Testis (tissue), 3 donors: Measurements from ENCODE around the gene ANAPC4. TPM values are rescaled to one million over a fixed set of nuclear protein-coding genes. Genes with fewer than 3 reads are reported as not detected.

Experiments
- DNase-seq: peaks from one replicate; pipeline ENCODE4 v3.0.0-alpha.2; 2019
- H3K27ac ChIP-seq, 2 donors: fragments of 200-600 bp; sonication (generic); one replicate each; pipeline ENCODE4 v1.5.1; 2019
- H3K27me3 ChIP-seq: fragments of 200-600 bp; sonication (generic); one replicate; pipeline ENCODE4 v1.5.1; 2019
- H3K36me3 ChIP-seq: fragments of 200-600 bp; sonication (generic); one replicate; pipeline ENCODE4 v1.5.1; 2017; ENCODE audit warnings: low read depth; ENCODE audit errors: missing control alignments
- H3K4me1 ChIP-seq: fragments of 200-600 bp; sonication (generic); one replicate; pipeline ENCODE4 v1.5.1; 2019
- H3K4me3 ChIP-seq, 2 donors: fragments of 200-600 bp; sonication (generic); one replicate each; pipeline ENCODE4 v1.5.1; 2017 to 2019
- H3K9me3 ChIP-seq: fragments of 200-600 bp; sonication (generic); one replicate; pipeline ENCODE4 v1.5.1; 2017
- POLR2A ChIP-seq: fragments of 450-650 bp; IDR thresholded peaks from one replicate; pipeline ENCODE4 v1.6.1; 2017; ENCODE audit warnings: antibody characterized with exemption, mild to moderate bottlenecking, moderate library complexity
- WGBS, 2 donors: methylation state at CpG; one replicate each; pipeline ENCODE4 v1.1.5; 2018; 5-methylcytosine and 5-hydroxymethylcytosine counted together
- intact Hi-C: fragments of 100-400 bp; cut with DNase I; formaldehyde crosslinking; loops from one replicate; pipeline ENCODE4 v1.15.1; 2023; ENCODE audit warnings: low total_unique reads
- polyA plus RNA-seq: library from polyadenylated mRNA; stranded (reverse); fragments of 350-450 nt; fragmentation: Illumina TruSeq; extraction: RNeasy Lipid Tissue Mini Kit (QIAGEN cat#74804); gene quantifications from one replicate; pipeline ENCODE4 v1.2.3, GENCODE V29; 2014; ENCODE audit warnings: low read depth, low replicate concordance; ENCODE audit not compliant: insufficient read depth
- total RNA-seq, 2 donors: library from RNA; depleted of rRNA; stranded (reverse); fragments of >200 nt; gene quantifications; one replicate each; pipeline ENCODE4 v1.2.3, GENCODE V29; 2016
- TF ChIP-seq, protein P1 (sequence below), 3 experiments: fragments of 450-650 bp in 2 of 3; fragments of 200-600 bp in 1 of 3; sonication (generic) in 1 of 3; IDR thresholded peaks; one replicate each; pipeline ENCODE4 v1.5.1; 2016 to 2019; ENCODE audit warnings: antibody characterized with exemption in 3 of 3, mild to moderate bottlenecking in 2 of 3, moderate library complexity in 1 of 3

The ANAPC4 gene
- total and polyA plus RNA-seq, 3 donors from 2014 or later = 16.1 to 43.5 (median 35.3) TPM

DNA sequence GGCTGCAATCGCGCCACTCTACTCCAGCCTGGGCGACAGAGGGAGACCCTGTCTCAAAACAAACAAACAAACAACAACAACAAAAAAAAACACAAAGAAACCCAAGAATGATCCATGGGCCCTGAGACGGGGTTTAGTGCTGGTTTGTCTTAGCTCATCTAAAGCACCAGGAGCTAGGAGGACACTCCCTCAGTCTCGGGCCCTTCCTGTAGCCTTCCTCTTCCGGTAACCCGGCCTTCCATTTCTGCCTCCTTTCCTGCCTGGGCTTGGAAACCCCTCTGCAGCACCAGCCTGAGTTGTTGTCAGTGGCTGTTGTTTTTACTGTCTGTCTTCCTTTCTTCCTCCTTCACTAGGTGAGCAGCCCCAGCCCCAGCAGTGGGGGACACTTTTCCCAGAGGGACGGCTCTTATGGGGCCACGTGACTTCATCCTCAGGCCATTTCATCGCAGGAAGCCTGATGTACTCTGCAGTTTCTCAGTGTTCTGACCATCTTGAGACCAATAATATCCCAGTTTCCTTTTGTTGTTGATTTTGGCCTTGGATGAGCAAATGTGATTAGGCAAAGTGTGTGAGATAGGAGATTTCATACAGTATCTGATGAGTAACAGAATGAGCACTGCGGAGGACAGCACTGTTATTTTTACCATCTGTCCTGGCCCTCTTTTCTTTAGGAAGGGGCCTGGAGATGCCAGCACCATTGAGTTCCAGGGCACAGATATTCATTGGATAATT is 90.1 kb downstream of the ANAPC4 start:
- intact Hi-C loops = no loop called here
- no peak overlapping the region for H3K4me3 ChIP-seq
- no peak for DNase-seq
- no peak overlapping the region for H3K27ac ChIP-seq
- no peaks in the 10 kb centered on the region for H3K27me3 ChIP-seq
- no peaks in the 10 kb centered on the region for H3K9me3 ChIP-seq
- no peaks in the 10 kb centered on the region for H3K4me1 ChIP-seq
- no peak for TF ChIP-seq POLR2A
- TF ChIP-seq, protein P1, sequence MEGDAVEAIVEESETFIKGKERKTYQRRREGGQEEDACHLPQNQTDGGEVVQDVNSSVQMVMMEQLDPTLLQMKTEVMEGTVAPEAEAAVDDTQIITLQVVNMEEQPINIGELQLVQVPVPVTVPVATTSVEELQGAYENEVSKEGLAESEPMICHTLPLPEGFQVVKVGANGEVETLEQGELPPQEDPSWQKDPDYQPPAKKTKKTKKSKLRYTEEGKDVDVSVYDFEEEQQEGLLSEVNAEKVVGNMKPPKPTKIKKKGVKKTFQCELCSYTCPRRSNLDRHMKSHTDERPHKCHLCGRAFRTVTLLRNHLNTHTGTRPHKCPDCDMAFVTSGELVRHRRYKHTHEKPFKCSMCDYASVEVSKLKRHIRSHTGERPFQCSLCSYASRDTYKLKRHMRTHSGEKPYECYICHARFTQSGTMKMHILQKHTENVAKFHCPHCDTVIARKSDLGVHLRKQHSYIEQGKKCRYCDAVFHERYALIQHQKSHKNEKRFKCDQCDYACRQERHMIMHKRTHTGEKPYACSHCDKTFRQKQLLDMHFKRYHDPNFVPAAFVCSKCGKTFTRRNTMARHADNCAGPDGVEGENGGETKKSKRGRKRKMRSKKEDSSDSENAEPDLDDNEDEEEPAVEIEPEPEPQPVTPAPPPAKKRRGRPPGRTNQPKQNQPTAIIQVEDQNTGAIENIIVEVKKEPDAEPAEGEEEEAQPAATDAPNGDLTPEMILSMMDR (IDR thresholded peaks at IDR 0.05) = no peak
- WGBS, 2 donors = 68 to 71% methylated on average over 11 of the region's 11 CpGs
- no peaks in the 10 kb centered on the region for H3K36me3 ChIP-seq

GRCh38 chr4:25467843-25468242 is 90.8 kb downstream of the ANAPC4 start:
- H3K27ac ChIP-seq = no peak overlapping the region
- intact Hi-C loops = no loop called here
- no peaks in the 10 kb centered on the region for H3K36me3 ChIP-seq
- WGBS, 2 donors = 73 to 76% methylated on average over 5 of the region's 5 CpGs
- H3K27me3 ChIP-seq = no peaks in the 10 kb centered on the region
- no peak overlapping the region for H3K4me3 ChIP-seq
- no peak for TF ChIP-seq POLR2A
- TF ChIP-seq, protein P1 (IDR thresholded peaks at IDR 0.05) = no peak
- H3K9me3 ChIP-seq = no peaks in the 10 kb centered on the region
- no peak for DNase-seq
- H3K4me1 ChIP-seq = no peaks in the 10 kb centered on the region

Other genes starting within 250 kb of the ANAPC4 start
- 10 to 100 TPM; 18.2 to 18.3 TPM for gene SEPSECS, start 216.8 kb upstream of the ANAPC4 start, total RNA-seq
- gene SEPSECS, start 216.8 kb upstream of the ANAPC4 start, polyA plus RNA-seq = 12.7 TPM
- gene PI4K2B, start 143.2 kb upstream of the ANAPC4 start, total RNA-seq = 10 to 100 TPM; 18.9 to 19.9 TPM
- 11.5 TPM for gene PI4K2B, start 143.2 kb upstream of the ANAPC4 start, polyA plus RNA-seq
- 10 to 100 TPM; 27.3 to 27.5 TPM for gene ZCCHC4, start 64.5 kb upstream of the ANAPC4 start, total RNA-seq
- gene ZCCHC4, start 64.5 kb upstream of the ANAPC4 start, polyA plus RNA-seq = 10.3 TPM